ENCODE results near the gene GZMM. TPM values are rescaled to one million over a fixed set of nuclear protein-coding genes. Genes with fewer than 3 reads are reported as not detected.

Gene GZMM
- polyA plus RNA-seq, 1 of the 3 experiments (the other 2 are of a cell fraction), result not detected

- H3K27ac ChIP-seq (ENCODE audit: low read depth in 2 of 2, low read length in 1 of 2), result no peak overlapping the region
- POLR2A ChIA-PET, result interaction anchor here (1.9 kb wide), 1 partner anchor 9 kb away, joined by 6 read pairs; no protein-coding TSS in a partner anchor
- H4K20me1 ChIP-seq (ENCODE audit: insufficient read depth), result peaks cover 35% of the 10 kb centered on the region; the same call in 1 of the 2 replicates
- no peak overlapping the region for H3K4me2 ChIP-seq
- H3F3A ChIP-seq (replicated peaks; ENCODE audit: insufficient read depth), result peaks cover 20% of the 10 kb centered on the region
- CTCF ChIA-PET, result interaction anchor here (0.7 to 3.7 kb wide), 17 partner anchors 9 to 594 kb away, joined by 3 to 32 read pairs (median 4); partner anchors contain the start of genes BSG, CDC34 and RNF126
- no peaks in the 10 kb centered on the region for H3K9me2 ChIP-seq
- WGBS (ENCODE audit: low lambda C conversion rate), result 94% methylated on average over 5 of the region's 10 CpGs
- no peak overlapping the region for H3K4me3 ChIP-seq (ENCODE audit: low read depth in 2 of 2, low read length in 1 of 2)
- DNase-seq, result no peak
- H2AFZ ChIP-seq (ENCODE audit: low read depth), result no peak overlapping the region
- no peaks in the 10 kb centered on the region for H3K9me3 ChIP-seq
- H3K9ac ChIP-seq, result no peak overlapping the region
- TF ChIP-seq MEF2A (IDR thresholded peaks at IDR 0.05; ENCODE audit: borderline replicate concordance, low read depth), result no peak
- TF ChIP-seq, protein P1, sequence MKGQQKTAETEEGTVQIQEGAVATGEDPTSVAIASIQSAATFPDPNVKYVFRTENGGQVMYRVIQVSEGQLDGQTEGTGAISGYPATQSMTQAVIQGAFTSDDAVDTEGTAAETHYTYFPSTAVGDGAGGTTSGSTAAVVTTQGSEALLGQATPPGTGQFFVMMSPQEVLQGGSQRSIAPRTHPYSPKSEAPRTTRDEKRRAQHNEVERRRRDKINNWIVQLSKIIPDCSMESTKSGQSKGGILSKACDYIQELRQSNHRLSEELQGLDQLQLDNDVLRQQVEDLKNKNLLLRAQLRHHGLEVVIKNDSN (IDR thresholded peaks at IDR 0.05; ENCODE audit: borderline replicate concordance, low read depth), result no peak
- no peak for TF ChIP-seq TEAD4 (IDR thresholded peaks at IDR 0.05; ENCODE audit: borderline replicate concordance, insufficient read depth)
- no peak for TF ChIP-seq RCOR1 (IDR thresholded peaks at IDR 0.05; ENCODE audit: low read length)
- TF ChIP-seq, protein P2, sequence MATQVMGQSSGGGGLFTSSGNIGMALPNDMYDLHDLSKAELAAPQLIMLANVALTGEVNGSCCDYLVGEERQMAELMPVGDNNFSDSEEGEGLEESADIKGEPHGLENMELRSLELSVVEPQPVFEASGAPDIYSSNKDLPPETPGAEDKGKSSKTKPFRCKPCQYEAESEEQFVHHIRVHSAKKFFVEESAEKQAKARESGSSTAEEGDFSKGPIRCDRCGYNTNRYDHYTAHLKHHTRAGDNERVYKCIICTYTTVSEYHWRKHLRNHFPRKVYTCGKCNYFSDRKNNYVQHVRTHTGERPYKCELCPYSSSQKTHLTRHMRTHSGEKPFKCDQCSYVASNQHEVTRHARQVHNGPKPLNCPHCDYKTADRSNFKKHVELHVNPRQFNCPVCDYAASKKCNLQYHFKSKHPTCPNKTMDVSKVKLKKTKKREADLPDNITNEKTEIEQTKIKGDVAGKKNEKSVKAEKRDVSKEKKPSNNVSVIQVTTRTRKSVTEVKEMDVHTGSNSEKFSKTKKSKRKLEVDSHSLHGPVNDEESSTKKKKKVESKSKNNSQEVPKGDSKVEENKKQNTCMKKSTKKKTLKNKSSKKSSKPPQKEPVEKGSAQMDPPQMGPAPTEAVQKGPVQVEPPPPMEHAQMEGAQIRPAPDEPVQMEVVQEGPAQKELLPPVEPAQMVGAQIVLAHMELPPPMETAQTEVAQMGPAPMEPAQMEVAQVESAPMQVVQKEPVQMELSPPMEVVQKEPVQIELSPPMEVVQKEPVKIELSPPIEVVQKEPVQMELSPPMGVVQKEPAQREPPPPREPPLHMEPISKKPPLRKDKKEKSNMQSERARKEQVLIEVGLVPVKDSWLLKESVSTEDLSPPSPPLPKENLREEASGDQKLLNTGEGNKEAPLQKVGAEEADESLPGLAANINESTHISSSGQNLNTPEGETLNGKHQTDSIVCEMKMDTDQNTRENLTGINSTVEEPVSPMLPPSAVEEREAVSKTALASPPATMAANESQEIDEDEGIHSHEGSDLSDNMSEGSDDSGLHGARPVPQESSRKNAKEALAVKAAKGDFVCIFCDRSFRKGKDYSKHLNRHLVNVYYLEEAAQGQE (IDR thresholded peaks at IDR 0.05; ENCODE audit: low read depth, low read length), result no peak
- TF ChIP-seq FOXJ3 (CRISPR knock-in tag; IDR thresholded peaks at IDR 0.05), result no peak
- TF ChIP-seq EZH2phosphoT487 (IDR thresholded peaks at IDR 0.05; ENCODE audit: borderline replicate concordance, low read depth), result no peak
- no peak for TF ChIP-seq MXI1 (IDR thresholded peaks at IDR 0.05; ENCODE audit: low read depth, low read length)
- TF ChIP-seq NFIC (IDR thresholded peaks at IDR 0.05; ENCODE audit: borderline replicate concordance), result no peak
- no peak for TF ChIP-seq NRF1 (IDR thresholded peaks at IDR 0.05; ENCODE audit: low read depth, low read length)
- TF ChIP-seq ELF1 (IDR thresholded peaks at IDR 0.05), result no peak
- no peak for TF ChIP-seq YY1 (IDR thresholded peaks at IDR 0.05; ENCODE audit: low read depth)
- no peak for TF ChIP-seq PBX3 (IDR thresholded peaks at IDR 0.05)
- no peak for TF ChIP-seq JUND (IDR thresholded peaks at IDR 0.05)
- TF ChIP-seq USF2 (IDR thresholded peaks at IDR 0.05; ENCODE audit: borderline replicate concordance, low read depth, low read length), result no peak
- no peak for TF ChIP-seq RXRA (IDR thresholded peaks at IDR 0.05; ENCODE audit: borderline replicate concordance, low read depth)
- TF ChIP-seq GABPA (IDR thresholded peaks at IDR 0.05; ENCODE audit: low read depth), result no peak
- no peak for TF ChIP-seq ZBTB33 (IDR thresholded peaks at IDR 0.05; ENCODE audit: borderline replicate concordance, low read depth)
- peaks cover 4 to 16% of the 10 kb centered on the region in 2 experiments; a peak in 1 of 4 replicates for H3K4me1 ChIP-seq (ENCODE audit: control insufficient read depth in 1 of 2, insufficient read depth in 2 of 2, low read depth in 1 of 2, low read length in 1 of 2)
- H3K36me3 ChIP-seq (replicated peaks in 1 of 2; ENCODE audit: control insufficient read depth in 1 of 2, insufficient read depth in 2 of 2, low read length in 1 of 2), result peaks cover 0 to 20% of the 10 kb centered on the region in 2 experiments
- H3K27me3 ChIP-seq (ENCODE audit: insufficient read depth), result no peaks in the 10 kb centered on the region
- no peaks in the 10 kb centered on the region for H3K79me2 ChIP-seq (ENCODE audit: insufficient read depth)
Measured at GRCh38 chr19:585551-586110, 41.8 kb downstream of the GZMM start.
